MCF 10A (cell line): ENCODE results near the gene HTR2B. TPM values are rescaled to one million over a fixed set of nuclear protein-coding genes. Genes with fewer than 3 reads are reported as not detected.
A peak's percentile ranks its signal among the peaks of the same experiment; 100 is the strongest.

Experiments used
- BruUV-seq: library from RNA; stranded (reverse); fragments of 400-500 nt; replicated peaks from 2 replicates; lab custom pipeline; 2021; lab: Mats Ljungman, UMichigan
- CTCF ChIA-PET: fragments of 300-600 bp; sonication (Branson Sonifier 250); formaldehyde crosslinking; extraction: SDS; loops from one replicate; lab custom pipeline; 2021; ENCODE audit warnings: antibody characterized with exemption, inconsistent platforms; lab: Yijun Ruan, JAX
- POLR2A ChIA-PET: fragments of 300-600, 350-650 bp; sonication (Branson Sonifier 250); formaldehyde crosslinking; extraction: SDS; loops from one replicate; lab custom pipeline; 2020; ENCODE audit warnings: antibody characterized with exemption, inconsistent platforms; lab: Yijun Ruan, JAX
- DNase-seq: peaks from one replicate; pipeline ENCODE4 v3.0.0-alpha.2; 2018; ENCODE audit not compliant: unreplicated experiment
- H3K27ac Mint-ChIP-seq: one replicate; pipeline ENCODE4 v1.8.0; 2022; ENCODE audit warnings: mild to moderate bottlenecking, low read depth, mixed read lengths; ENCODE audit not compliant: unreplicated experiment
- H3K27me3 Mint-ChIP-seq: one replicate; pipeline ENCODE4 v1.8.0; 2022; ENCODE audit warnings: mixed read lengths; ENCODE audit not compliant: insufficient read depth, unreplicated experiment
- H3K36me3 Mint-ChIP-seq: one replicate; pipeline ENCODE4 v1.8.0; 2022; ENCODE audit warnings: mild to moderate bottlenecking, moderate library complexity, mixed read lengths; ENCODE audit not compliant: insufficient read depth, unreplicated experiment
- H3K4me1 Mint-ChIP-seq: one replicate; pipeline ENCODE4 v1.8.0; 2022; ENCODE audit warnings: mixed read lengths; ENCODE audit not compliant: insufficient read depth, unreplicated experiment
- H3K4me3 Mint-ChIP-seq: one replicate; pipeline ENCODE4 v1.8.0; 2022; ENCODE audit warnings: mild to moderate bottlenecking, moderate library complexity, mixed read lengths; ENCODE audit not compliant: unreplicated experiment
- H3K9me3 Mint-ChIP-seq: one replicate; pipeline ENCODE4 v1.8.0; 2022; ENCODE audit warnings: mixed read lengths; ENCODE audit not compliant: unreplicated experiment
- intact Hi-C: fragments of 100-400 bp; cut with micrococcal nuclease; formaldehyde crosslinking; loops from 2 replicates; pipeline ENCODE4 v1.14.1; 2022
- total RNA-seq: library from RNA; stranded (reverse); gene quantifications from 2 replicates; pipeline ENCODE4 v1.2.3, GENCODE V29; 2022
- TF ChIP-seq, protein P1 (sequence below): fragments of 200-600 bp; IDR thresholded peaks from one replicate; pipeline ENCODE4 v1.8.0; 2022; ENCODE audit warnings: antibody characterized with exemption, mild to moderate bottlenecking; ENCODE audit not compliant: unreplicated experiment

The HTR2B gene
- total RNA-seq, 1 experiment from 2014 or later: not detected

DNA sequence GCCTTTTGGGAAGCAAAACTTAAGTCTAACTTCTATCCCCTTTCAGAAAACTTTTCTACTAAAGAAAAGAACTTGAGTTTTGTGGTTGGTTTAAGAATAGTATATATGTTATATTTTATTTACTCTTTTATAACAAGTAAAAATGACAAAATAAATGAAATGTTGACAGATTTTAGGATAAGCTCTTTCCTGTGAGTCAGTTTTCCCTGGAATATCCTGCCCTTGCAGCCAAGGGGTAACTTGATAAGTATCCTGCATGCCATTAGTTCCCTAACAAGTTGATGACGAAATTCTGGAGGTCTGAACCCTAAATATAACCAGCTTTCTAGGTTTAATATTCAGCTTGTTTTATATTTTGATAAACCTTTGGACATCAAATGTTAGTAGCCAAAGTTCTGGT, 7.3 kb upstream of the HTR2B start:
- no peaks in the 10 kb centered on the region for H3K9me3 Mint-ChIP-seq
- ChIA-PET CTCF (no interaction called here), POLR2A (interaction anchor here (1.1 kb wide), 1 partner anchor 10 kb away, joined by 3 read pairs; no protein-coding TSS in a partner anchor)
- no peaks in the 10 kb centered on the region for H3K36me3 Mint-ChIP-seq
- intact Hi-C loops: no loop called here
- peaks cover 9% of the 10 kb centered on the region for H3K4me1 Mint-ChIP-seq
- TF ChIP-seq, protein P1, sequence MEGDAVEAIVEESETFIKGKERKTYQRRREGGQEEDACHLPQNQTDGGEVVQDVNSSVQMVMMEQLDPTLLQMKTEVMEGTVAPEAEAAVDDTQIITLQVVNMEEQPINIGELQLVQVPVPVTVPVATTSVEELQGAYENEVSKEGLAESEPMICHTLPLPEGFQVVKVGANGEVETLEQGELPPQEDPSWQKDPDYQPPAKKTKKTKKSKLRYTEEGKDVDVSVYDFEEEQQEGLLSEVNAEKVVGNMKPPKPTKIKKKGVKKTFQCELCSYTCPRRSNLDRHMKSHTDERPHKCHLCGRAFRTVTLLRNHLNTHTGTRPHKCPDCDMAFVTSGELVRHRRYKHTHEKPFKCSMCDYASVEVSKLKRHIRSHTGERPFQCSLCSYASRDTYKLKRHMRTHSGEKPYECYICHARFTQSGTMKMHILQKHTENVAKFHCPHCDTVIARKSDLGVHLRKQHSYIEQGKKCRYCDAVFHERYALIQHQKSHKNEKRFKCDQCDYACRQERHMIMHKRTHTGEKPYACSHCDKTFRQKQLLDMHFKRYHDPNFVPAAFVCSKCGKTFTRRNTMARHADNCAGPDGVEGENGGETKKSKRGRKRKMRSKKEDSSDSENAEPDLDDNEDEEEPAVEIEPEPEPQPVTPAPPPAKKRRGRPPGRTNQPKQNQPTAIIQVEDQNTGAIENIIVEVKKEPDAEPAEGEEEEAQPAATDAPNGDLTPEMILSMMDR: no peak
- H3K27ac Mint-ChIP-seq: no peak overlapping the region
- H3K27me3 Mint-ChIP-seq: no peaks in the 10 kb centered on the region
- DNase-seq: peak; percentile 43
- BruUV-seq: no TSS peak
- H3K4me3 Mint-ChIP-seq: no peak overlapping the region

DNA sequence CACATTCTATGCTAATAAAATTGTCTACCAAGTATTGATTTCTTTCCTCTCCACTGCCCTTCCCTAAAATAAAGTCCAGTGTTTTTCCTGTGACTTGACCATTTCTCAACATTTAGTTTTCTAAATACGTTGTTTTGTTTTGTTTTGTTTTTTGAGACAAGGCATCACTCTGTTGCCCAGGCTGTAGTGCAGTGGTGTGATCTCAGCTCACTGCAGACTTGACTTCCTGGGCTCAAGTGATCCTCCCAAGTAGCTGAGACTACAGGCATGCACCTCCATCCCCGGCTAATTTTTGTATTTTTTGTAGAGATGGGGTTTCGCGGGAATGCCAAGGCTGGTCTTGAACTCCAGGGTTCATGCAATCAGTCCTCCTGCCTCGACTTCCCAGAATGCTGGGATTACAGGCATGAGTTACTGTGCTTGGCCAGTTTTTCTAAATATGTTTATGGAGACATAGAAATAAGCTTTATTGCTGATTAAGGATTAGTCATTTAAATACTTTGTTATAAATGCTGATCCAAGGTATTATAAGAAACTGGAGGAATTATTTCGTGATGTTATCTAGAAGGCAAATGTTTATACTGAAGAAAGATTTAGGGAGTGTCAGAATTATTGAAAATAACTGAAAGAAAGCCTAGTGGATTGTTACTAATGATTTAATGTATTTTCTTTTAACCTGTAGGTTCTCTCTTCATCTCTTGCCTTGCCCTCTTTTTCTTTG, 5.7 kb upstream of the HTR2B start:
- ChIA-PET POLR2A (interaction anchor here (0.7 to 1.7 kb wide), 5 partner anchors 19 to 73 kb away, joined by 3 to 6 read pairs (median 4); no protein-coding TSS in a partner anchor), CTCF (interaction anchor here (0.6 to 1.3 kb wide), 3 partner anchors 16 to 94 kb away, joined by 3 to 5 read pairs (median 3); no protein-coding TSS in a partner anchor)
- no peaks in the 10 kb centered on the region for H3K27me3 Mint-ChIP-seq
- H3K4me1 Mint-ChIP-seq: peaks cover 13% of the 10 kb centered on the region
- intact Hi-C loops: no loop called here
- no peak overlapping the region for H3K27ac Mint-ChIP-seq
- no TSS peak for BruUV-seq
- H3K36me3 Mint-ChIP-seq: no peaks in the 10 kb centered on the region
- no peaks in the 10 kb centered on the region for H3K9me3 Mint-ChIP-seq
- H3K4me3 Mint-ChIP-seq: no peak overlapping the region
- DNase-seq: no peak
- TF ChIP-seq, protein P1: no peak

- intact Hi-C loops: no loop called here
- no peaks in the 10 kb centered on the region for H3K9me3 Mint-ChIP-seq
- H3K27ac Mint-ChIP-seq: no peak overlapping the region
- H3K36me3 Mint-ChIP-seq: peaks cover 1% of the 10 kb centered on the region
- no peak overlapping the region for H3K4me3 Mint-ChIP-seq
- H3K27me3 Mint-ChIP-seq: no peaks in the 10 kb centered on the region
- CTCF ChIA-PET: interaction anchor here (0.6 to 1.6 kb wide), 4 partner anchors 19 to 1198 kb away, joined by 3 to 4 read pairs (median 3); no protein-coding TSS in a partner anchor
- H3K4me1 Mint-ChIP-seq: peaks cover 13% of the 10 kb centered on the region
- no peak for DNase-seq
- no TSS peak for BruUV-seq
- TF ChIP-seq, protein P1: no peak
- POLR2A ChIA-PET: interaction anchor here (0.6 to 1.7 kb wide), 5 partner anchors 18 to 100 kb away, joined by 3 to 6 read pairs (median 5); no protein-coding TSS in a partner anchor
Measured at GRCh38 chr2:231129216-231129615, 4.4 kb upstream of the HTR2B start.

DNA sequence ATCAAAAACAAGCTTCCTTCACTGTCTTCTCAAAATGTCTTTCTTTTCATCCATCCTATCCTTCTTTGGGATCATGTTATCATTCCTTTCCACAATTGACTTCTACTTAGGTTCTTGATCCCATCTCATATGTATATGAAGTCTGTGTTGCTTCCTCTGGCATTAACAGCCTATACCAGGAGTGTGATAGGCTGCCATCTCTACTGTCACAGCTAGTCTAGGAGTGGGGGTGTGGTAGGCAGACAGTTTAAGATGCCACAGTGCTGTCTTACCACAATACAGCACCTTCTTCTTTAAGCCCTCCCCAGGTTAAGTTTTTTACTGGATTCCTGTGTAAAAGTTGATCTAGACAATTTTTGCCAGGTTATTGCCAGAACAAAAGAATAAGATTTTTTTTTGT, 3.7 kb upstream of the HTR2B start:
- BruUV-seq: no TSS peak
- Mint-ChIP-seq H3K9me3 (no peaks in the 10 kb centered on the region), H3K36me3 (peaks cover 6% of the 10 kb centered on the region), H3K4me1 (peaks cover 13% of the 10 kb centered on the region), H3K27me3 (no peaks in the 10 kb centered on the region), H3K27ac (no peak overlapping the region), H3K4me3 (no peak overlapping the region)
- ChIA-PET POLR2A (interaction anchor here (0.8 to 1.0 kb wide), 2 partner anchors 101 to 335 kb away, joined by 3 to 4 read pairs; partner anchors contain the start of gene NCL), CTCF (interaction anchor here (0.7 to 1.6 kb wide), 2 partner anchors 25 to 99 kb away, joined by 3 to 4 read pairs; no protein-coding TSS in a partner anchor)
- no peak for DNase-seq
- TF ChIP-seq, protein P1: no peak
- intact Hi-C loops: no loop called here
